AG09309 (cell line): Measurements from ENCODE around the gene MEF2B.

Experiments used
- DNase-seq: peaks from one replicate; pipeline ENCODE4 v3.0.0-alpha.2; 2010; ENCODE audit warnings: low read depth
- H3K4me3 ChIP-seq: 2 replicates; pipeline ENCODE4 v1.5.1; 2011; ENCODE audit warnings: mild to moderate bottlenecking, low read depth, low read length, moderate library complexity; ENCODE audit not compliant: control insufficient read depth
- CTCF ChIP-seq: IDR thresholded peaks from 2 replicates; pipeline ENCODE4 v1.5.1; 2011; ENCODE audit warnings: mild to moderate bottlenecking, low read depth, low read length, inconsistent platforms; ENCODE audit not compliant: insufficient read depth, control insufficient read depth; ENCODE audit errors: missing control alignments

Gene MEF2B

DNA sequence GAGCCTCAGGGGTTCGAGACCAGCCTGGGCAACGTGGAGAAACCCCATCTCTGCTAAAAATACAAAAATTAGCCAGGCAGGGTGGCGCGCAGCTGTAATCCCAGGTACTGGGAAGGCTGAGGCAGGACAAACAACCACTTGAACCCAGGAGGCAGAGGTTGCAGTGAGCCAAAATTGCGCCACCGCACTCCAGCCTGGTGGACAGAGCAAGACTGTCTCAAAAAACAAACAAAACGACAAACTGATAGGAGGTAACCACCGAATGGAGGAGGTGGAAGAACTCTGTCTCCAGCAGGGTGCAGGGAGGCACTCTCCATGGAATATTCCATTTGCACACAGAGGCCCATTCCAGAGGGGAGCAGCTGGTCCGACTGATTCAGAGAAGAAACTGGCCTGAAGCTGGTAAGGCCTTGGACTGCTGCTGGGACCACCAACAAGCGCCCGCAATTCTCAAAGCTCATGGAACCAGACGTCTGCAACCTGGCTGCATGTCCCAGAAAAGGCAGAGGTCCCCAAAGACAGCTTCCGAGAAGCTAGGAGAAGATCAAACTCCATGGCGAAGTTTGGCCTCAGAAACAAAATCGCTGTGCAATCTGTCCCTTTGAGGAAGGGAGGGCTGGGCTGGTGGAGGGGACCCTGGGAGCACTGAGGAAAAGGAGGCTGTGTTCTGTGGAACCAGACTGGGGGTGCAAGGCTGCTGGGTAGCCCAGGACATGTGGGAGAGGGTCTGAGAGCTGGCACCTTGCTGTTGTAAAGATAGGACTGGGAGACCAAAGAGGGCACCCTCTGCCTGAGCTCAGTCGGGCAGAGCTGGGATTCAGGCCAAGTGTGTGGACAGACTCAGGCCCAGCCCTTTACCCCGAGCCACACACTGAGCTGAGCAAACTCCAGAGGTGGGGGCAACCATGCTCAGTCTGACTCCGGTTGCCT is 71.1 kb downstream of the MEF2B start:
- DNase-seq: no peak
- TF ChIP-seq CTCF: no peak
- H3K4me3 ChIP-seq: no peak overlapping the region

DNA sequence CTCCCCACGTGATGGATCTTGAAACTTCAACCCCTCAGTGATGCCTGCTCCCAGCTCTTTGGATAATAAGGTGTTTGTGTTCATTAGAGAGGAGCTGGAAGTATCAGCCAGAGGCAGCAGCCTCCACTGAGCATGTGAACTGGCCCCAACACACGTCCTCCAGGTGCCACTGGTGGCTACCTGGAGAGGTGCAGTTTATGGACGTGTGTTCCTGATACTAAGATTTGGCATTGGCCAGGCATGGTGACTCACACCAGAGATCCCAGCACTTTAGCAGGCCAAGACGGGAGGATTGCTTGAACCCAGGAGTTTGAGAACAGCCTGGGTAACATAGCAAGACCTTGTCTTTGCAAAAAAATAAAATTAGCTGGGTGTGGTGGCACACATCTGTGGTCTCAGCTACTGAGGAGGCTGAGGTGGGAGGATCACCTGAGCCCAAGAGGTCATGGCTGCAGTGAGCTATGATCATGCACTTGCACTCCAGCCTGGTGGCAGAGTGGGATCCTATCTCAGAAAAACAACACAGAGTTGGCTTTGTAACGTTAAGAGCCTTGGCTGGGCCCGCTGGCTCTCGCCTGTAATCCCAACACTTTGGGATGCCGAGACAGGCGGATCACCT is 71.9 kb downstream of the MEF2B start:
- no peak overlapping the region for H3K4me3 ChIP-seq
- no peak for DNase-seq
- no peak for TF ChIP-seq CTCF

GRCh38 chr19:19096641-19097627 is 73.1 kb downstream of the MEF2B start:
- no peak for DNase-seq
- TF ChIP-seq CTCF: no peak
- H3K4me3 ChIP-seq: no peak overlapping the region

DNA sequence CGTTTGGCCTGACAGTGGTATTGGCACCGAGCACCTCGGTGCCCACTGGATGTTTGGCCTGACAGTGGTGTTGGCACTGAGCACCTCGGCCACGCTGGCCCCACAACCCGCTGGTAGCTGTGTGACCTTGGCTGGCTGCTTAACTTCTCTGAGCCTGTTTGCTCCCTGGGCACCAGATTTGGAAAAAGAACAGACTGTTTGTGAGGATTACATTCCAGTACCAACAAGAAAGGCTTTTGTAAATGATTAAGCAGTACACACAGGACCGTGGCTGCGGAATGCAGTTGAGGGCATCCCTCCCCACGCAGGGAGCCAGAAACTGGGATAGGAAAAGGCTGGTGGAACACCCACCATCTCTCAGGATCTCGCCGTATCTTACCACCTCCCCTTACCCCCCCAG is 74.4 kb downstream of the MEF2B start:
- no peak for DNase-seq
- TF ChIP-seq CTCF: no peak
- H3K4me3 ChIP-seq: no peak overlapping the region
